A673 (cell line): ENCODE measurements around the gene RNFT1. TPM values are rescaled to one million over a fixed set of nuclear protein-coding genes. Genes with fewer than 3 reads are reported as not detected.
"Not testable (repeated sequence)": the region's sequence is repeated elsewhere in the genome, so short reads cannot be mapped to it uniquely, and the experiment has no call there.

Experiments
- BruUV-seq: library from RNA; stranded (reverse); fragments of 400-500 nt; replicated peaks from 2 replicates; lab custom pipeline; 2021; lab: Mats Ljungman, UMichigan
- CTCF ChIA-PET: fragments of 300-600 bp; sonication (Branson Sonifier 250); formaldehyde crosslinking; loops from one replicate; lab custom pipeline; 2022; ENCODE audit warnings: antibody characterized with exemption; lab: Charles Lee
- POLR2A ChIA-PET: fragments of 300-600 bp; sonication (Branson Sonifier 250); formaldehyde crosslinking; loops from one replicate; lab custom pipeline; 2022; ENCODE audit warnings: antibody characterized with exemption; ENCODE audit not compliant: low non-redundant PET; lab: Charles Lee
- DNase-seq: peaks from one replicate; pipeline ENCODE4 v3.0.0-alpha.2; 2015; ENCODE audit warnings: low spot score
- H3K27ac ChIP-seq: fragments of 200-600 bp; sonication (generic); 2 replicates; pipeline ENCODE4 v1.5.1; 2016; ENCODE audit warnings: mixed run types, low read depth, mild to moderate bottlenecking, mixed read lengths, antibody characterized with exemption, low read length; ENCODE audit not compliant: poor library complexity, severe bottlenecking
- H3K27me3 ChIP-seq: fragments of 200-600 bp; sonication (generic); replicated peaks from 2 replicates; pipeline ENCODE4 v1.6.1; 2017; ENCODE audit warnings: mixed run types, low read depth, mild to moderate bottlenecking, mixed read lengths, antibody characterized with exemption, low read length; ENCODE audit not compliant: insufficient read depth, poor library complexity
- H3K36me3 ChIP-seq: fragments of 200-600 bp; sonication (generic); 2 replicates; pipeline ENCODE4 v1.6.1; 2016; ENCODE audit warnings: mixed run types, mild to moderate bottlenecking, mixed read lengths, antibody characterized with exemption, low read length; ENCODE audit not compliant: insufficient read depth, poor library complexity, severe bottlenecking
- H3K4me1 ChIP-seq: fragments of 200-600 bp; sonication (generic); 2 replicates; pipeline ENCODE4 v1.6.1; 2017; ENCODE audit warnings: mixed run types, mild to moderate bottlenecking, mixed read lengths, antibody characterized with exemption, low read length; ENCODE audit not compliant: insufficient read depth, poor library complexity, severe bottlenecking
- H3K4me3 ChIP-seq: fragments of 200-600 bp; sonication (generic); 2 replicates; pipeline ENCODE4 v1.5.1; 2016; ENCODE audit warnings: low read depth, mixed run types, mild to moderate bottlenecking, mixed read lengths, low read length; ENCODE audit not compliant: poor library complexity, severe bottlenecking
- H3K9me3 ChIP-seq: fragments of 200-600 bp; sonication (generic); 2 replicates; pipeline ENCODE4 v1.6.1; 2016; ENCODE audit warnings: mixed run types, low read depth, mild to moderate bottlenecking, mixed read lengths, antibody characterized with exemption, low read length; ENCODE audit not compliant: poor library complexity, severe bottlenecking
- EZH2 ChIP-seq: fragments of 200-600 bp; sonication (generic); IDR thresholded peaks from 2 replicates; pipeline ENCODE4 v1.6.1; 2017; ENCODE audit warnings: borderline replicate concordance, low read depth, mild to moderate bottlenecking, mixed read lengths, antibody characterized with exemption, low read length; ENCODE audit not compliant: poor library complexity, severe bottlenecking
- intact Hi-C: fragments of 100-400 bp; cut with micrococcal nuclease; formaldehyde crosslinking; loops from one replicate; pipeline ENCODE4 v1.10.0; 2022; ENCODE audit not compliant: unreplicated experiment
- total RNA-seq: library from RNA; stranded (reverse); gene quantifications from 2 replicates; pipeline ENCODE4 v1.2.3, GENCODE V29; 2021
- TF ChIP-seq, protein P1 (sequence below): fragments of 300-800, 200-600 bp; sonication (generic); conservative IDR thresholded peaks from 2 replicates; pipeline ENCODE4 v1.5.1; 2017; ENCODE audit warnings: low read depth, mild to moderate bottlenecking, antibody characterized with exemption, low read length, moderate library complexity, mixed read lengths

Gene RNFT1
- total RNA-seq, 1 experiment from 2014 or later, result 14.0 TPM

DNA sequence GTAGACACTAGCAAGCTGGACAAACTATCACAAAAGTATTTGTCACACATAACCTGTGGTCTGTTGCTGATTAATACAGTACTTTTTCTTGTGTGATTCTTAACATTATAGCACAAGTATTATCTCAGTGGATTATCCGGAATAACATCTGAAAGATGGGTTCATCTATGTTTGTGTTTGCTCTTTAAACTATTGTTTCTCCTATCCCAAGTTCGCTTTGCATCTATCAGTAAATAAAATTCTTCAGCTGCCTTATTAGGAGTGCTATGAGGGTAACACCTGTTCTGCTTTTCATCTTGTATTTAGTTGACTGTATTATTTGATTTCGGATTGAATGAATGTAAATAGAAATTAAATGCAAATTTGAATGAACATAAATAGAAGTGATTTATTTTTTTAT, 14.5 kb downstream of the RNFT1 start:
- TF ChIP-seq, protein P1, sequence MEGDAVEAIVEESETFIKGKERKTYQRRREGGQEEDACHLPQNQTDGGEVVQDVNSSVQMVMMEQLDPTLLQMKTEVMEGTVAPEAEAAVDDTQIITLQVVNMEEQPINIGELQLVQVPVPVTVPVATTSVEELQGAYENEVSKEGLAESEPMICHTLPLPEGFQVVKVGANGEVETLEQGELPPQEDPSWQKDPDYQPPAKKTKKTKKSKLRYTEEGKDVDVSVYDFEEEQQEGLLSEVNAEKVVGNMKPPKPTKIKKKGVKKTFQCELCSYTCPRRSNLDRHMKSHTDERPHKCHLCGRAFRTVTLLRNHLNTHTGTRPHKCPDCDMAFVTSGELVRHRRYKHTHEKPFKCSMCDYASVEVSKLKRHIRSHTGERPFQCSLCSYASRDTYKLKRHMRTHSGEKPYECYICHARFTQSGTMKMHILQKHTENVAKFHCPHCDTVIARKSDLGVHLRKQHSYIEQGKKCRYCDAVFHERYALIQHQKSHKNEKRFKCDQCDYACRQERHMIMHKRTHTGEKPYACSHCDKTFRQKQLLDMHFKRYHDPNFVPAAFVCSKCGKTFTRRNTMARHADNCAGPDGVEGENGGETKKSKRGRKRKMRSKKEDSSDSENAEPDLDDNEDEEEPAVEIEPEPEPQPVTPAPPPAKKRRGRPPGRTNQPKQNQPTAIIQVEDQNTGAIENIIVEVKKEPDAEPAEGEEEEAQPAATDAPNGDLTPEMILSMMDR, result no peak
- TF ChIP-seq EZH2, result no peak
- no peak for DNase-seq
- peaks cover 21% of the 10 kb centered on the region for H3K36me3 ChIP-seq
- ChIA-PET POLR2A (no interaction called here), CTCF (no interaction called here)
- H3K4me1 ChIP-seq, result no peaks in the 10 kb centered on the region
- BruUV-seq, result no TSS peak
- no peak overlapping the region for H3K4me3 ChIP-seq
- no peaks in the 10 kb centered on the region for H3K27me3 ChIP-seq
- H3K9me3 ChIP-seq, result no peaks in the 10 kb centered on the region
- intact Hi-C loops, result no loop called here
- no peak overlapping the region for H3K27ac ChIP-seq

DNA sequence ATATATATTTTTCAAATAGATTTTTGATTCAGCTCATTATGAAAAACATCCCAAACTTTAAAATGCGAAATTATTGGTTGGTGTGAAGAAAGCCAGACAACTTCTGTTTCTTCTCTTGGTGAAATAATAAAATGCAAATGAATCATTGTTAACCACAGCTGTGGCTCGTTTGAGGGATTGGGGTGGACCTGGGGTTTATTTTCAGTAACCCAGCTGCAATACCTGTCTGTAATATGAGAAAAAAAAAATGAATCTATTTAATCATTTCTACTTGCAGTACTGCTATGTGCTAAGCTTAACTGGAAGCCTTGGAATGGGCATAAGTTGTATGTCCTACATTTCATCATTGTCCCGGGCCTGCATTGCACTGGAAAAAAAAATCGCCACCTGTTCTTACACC, 17.2 kb downstream of the RNFT1 start:
- DNase-seq, H3K4me1 ChIP-seq, H3K27ac ChIP-seq, POLR2A ChIA-PET, H3K27me3 ChIP-seq, H3K4me3 ChIP-seq, H3K9me3 ChIP-seq, BruUV-seq, CTCF ChIA-PET, intact Hi-C loops: not testable (repeated sequence)
- peaks cover 34% of the 10 kb centered on the region for H3K36me3 ChIP-seq

DNA sequence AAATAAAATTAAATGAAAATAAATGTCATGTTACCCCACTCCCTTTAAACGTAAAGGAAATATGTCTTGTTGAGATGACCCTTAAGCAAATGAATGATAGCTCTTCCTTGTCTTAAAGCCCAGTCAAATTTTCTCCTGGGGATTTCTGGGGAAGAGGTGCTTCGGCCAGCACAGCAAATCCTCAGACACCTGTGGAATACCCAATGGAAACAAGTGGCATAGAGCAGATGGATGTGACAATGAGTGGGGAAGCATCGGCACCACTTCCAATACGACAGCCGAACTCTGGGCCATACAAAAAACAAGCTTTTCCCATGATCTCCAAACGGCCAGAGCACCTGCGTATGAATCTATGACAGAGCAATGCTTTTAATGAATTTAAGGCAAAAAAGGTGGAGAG, 18.1 kb downstream of the RNFT1 start:
- POLR2A ChIA-PET, H3K27ac ChIP-seq, intact Hi-C loops, H3K4me3 ChIP-seq, DNase-seq, H3K9me3 ChIP-seq, CTCF ChIA-PET, H3K4me1 ChIP-seq, H3K27me3 ChIP-seq, BruUV-seq: not testable (repeated sequence)
- peaks cover 37% of the 10 kb centered on the region for H3K36me3 ChIP-seq

DNA sequence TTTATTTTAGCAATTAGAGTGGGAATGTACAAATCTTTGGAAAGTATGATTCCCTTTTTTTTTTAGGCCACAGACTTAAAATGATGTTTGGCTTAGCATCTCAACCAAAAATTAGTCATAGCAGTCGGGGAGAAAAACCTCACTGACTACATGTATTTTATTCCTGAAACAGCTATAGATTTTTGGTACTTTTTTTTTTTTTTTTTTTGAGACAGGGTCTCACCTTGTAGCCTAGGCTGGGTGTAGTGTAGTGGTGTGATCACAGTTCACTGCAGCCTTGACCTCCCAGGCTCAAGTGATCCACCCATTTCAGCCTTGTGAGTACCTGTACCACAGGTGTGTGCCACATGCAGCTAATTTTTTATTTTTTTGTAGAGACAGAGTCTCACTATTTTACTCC, 23.4 kb downstream of the RNFT1 start:
- CTCF ChIA-PET, result no interaction called here
- intact Hi-C loops, result no loop called here
- Histone ChIP-seq H3K36me3 (peaks cover 42% of the 10 kb centered on the region), H3K27me3 (no peaks in the 10 kb centered on the region), H3K27ac (no peak overlapping the region), H3K9me3 (no peaks in the 10 kb centered on the region), H3K4me1 (no peaks in the 10 kb centered on the region), H3K4me3 (no peak overlapping the region)
- no peak for TF ChIP-seq EZH2
- TF ChIP-seq, protein P1, result no peak
- no TSS peak for BruUV-seq
- DNase-seq, result no peak
- POLR2A ChIA-PET, result no interaction called here

DNA sequence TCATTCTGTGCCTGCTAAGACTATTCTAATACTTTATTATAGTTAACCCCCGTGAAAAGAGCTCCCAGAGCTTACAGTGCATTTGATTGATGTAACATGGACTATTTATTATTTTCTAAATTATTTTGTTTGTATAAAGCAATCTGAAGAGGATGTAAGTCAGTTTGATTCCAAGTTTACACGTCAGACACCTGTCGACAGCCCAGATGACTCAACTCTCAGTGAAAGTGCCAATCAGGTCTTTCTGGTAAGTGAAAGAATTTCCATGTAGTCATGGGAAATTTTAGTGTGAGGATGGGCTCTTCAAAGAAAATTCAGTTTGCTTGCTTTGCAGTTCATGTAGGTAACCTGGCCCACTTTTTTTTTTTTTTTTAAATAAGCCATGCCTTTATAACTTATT, 23.8 kb downstream of the RNFT1 start:
- H3K4me3 ChIP-seq, intact Hi-C loops, H3K27ac ChIP-seq, DNase-seq, POLR2A ChIA-PET, H3K9me3 ChIP-seq, H3K27me3 ChIP-seq, BruUV-seq, H3K4me1 ChIP-seq: not testable (repeated sequence)
- peaks cover 43% of the 10 kb centered on the region for H3K36me3 ChIP-seq
- CTCF ChIA-PET, result interaction anchor here (1.2 kb wide), 1 partner anchor 26 kb away, joined by 3 read pairs; no protein-coding TSS in a partner anchor

DNA sequence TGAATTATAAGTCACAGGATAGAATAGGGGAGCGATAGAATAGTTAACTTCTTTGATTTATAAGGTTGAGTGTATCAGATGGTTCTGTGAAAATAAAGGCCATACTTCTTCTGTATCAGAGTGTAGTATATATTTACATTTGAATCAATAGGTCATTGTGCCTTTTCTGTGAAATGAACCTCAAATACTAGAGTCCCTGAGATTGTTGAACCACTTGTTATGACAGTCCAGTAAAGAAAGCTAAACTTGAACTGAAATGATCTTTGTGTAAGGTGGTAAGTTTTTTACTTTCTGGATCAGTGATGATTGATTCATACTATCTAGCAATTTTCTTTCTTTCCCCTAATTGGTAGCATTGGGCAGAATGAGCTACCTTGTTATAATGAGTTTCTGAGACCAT, 31.2 kb downstream of the RNFT1 start:
- CTCF ChIA-PET, DNase-seq, H3K4me3 ChIP-seq, BruUV-seq, POLR2A ChIA-PET, H3K27ac ChIP-seq, H3K27me3 ChIP-seq, intact Hi-C loops, H3K9me3 ChIP-seq, H3K4me1 ChIP-seq: not testable (repeated sequence)
- H3K36me3 ChIP-seq, result peaks cover 48% of the 10 kb centered on the region
